Measurements from ENCODE around the gene UBE2L6.
"Not testable (repeated sequence)": the region's sequence is repeated elsewhere in the genome, so short reads cannot be mapped to it uniquely, and the experiment has no call there.

UBE2L6 gene

DNA sequence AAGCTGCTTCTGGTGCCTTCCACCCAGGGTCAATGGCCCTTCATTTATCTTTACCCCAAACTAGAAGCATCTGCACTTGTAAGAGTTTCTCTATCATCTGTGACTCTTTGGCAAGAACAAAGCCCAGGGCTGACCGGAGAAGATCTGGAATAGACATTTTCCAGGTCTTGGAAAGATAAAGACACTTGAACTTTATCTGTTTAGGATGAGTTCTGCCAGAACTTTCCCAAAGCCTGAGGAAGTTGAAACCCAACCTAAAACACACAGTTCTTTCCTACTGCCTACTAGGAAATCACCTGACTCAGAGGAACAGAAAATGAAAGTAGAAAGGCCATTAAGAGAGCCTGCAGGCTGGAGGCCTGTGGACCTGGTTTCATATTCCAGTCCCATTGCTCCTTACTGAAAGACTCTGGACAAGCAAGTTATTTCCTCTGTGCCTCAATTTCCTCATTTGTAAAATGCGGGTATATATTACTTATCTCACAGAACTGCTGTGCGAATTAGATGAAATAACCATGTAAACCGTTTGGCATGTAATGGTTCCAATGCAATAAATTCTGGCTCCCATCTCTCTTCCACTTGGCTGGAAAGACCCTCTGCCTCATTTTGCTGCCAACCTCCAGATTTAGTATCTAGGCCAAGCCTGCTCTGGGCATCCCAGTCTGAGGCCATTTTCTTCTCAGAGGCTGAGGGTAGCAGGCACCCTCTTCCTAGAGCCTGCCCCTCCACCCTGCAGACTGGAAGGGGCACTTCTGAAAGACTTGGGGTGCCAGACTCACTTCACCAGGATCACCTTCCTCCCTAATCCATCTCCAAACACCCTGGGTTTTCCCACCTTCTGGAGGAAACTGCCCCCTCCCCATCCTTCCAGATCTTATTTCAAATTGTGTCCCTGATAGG is 1.2 kb downstream of the UBE2L6 start:
- DNase-seq = no peak

DNA sequence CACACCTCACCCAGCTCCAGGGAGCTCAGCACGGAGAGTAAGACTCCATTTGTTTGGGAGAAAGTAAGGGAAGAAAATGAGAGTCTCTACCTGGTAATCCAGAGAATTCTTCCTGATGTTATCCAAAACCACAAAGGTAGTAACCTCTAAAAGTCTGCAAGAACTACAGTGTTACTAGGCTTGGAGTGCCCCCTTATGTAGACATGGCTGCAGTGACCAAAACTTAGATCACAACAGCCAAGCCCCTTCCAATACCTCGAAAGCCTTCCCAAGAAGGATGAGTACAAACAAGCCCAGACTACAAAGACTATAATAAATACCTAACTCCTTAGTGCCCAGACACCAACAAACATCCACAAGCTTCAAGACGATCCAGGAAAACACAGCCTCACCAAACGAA is 4.9 kb downstream of the UBE2L6 start:
- no peak for DNase-seq

DNA sequence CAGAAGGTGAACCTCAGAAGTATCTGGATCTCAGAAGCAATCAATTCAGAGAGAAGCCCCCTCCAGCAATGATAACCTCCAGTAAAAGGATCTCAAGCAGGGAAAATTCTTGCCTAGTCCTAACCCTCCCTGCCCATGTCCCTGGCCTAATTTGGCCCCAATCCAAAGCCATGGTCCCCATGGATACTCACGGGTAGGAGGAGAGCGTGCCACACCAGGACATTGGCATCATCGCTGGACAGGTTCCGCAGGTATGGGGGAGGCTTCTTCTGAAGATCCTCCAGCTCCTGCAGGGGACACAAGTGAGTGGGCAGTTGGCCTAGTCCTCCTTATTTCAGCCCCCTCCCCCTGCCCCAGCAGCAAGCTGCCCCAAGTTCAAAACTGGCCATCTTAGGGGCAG is 7.3 kb downstream of the UBE2L6 start:
- DNase-seq = peak; percentile 8

DNA sequence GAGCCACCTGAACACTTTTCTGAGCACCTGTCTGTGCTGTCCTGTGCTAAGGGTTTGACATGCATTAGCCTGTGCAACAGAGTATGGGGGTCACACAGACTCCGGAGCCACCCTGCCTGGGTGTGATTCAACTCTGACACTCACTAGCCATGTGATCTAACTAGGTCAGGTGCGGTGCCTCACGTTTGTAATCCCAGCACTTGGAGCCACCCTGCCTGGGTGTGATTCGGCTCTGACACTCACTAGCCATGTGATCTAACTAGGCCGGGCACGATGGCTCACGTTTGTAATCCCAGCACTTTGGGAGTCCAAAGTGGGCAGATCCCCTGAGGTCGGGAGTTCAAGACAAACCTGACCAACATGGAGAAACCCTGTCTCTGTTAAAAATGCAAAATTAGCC is 11.4 kb downstream of the UBE2L6 start:
- no peak for DNase-seq

DNA sequence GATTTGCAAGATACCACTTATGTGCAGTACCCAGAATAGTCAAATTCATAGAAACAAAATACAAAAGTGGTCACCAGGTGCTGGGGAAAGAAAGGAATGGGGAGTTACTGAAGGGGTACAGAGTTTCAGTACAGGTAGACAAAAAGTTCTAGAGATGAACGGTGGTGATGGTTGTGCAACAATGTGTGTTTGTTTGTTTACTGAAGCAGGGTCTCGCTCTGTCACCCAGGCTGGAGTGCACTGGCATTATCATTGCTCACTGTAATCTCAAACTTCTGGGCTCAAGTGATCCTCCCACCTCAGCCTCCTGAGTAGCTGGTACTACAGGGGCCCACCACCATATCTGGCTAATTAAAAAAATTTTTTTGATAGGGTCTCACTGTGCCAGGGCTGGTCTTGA is 12.1 kb downstream of the UBE2L6 start:
- no peak for DNase-seq

- no peak for DNase-seq
These were observed 15.0 kb downstream of the UBE2L6 start for GRCh38 chr11:57552479-57552878.

DNA sequence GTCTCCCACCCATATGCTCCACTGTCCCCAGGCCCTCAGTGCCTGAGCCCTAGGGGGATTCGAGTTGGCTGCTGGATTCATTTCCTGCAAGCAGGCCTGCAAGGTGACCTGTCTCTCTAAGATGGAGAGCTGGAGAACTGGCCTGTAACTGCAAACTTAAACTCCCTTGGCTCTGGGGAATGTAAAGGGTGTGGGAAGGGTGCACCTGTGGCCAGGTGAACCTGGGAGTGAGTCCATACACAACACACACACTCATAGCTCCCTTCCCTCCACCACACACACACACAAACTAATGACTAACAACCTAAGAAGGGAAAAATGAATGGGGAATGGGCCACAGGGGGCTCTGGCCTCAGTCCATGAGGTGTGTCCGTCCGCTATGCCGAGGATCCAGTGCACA is 15.5 kb downstream of the UBE2L6 start:
- DNase-seq = no peak

DNA sequence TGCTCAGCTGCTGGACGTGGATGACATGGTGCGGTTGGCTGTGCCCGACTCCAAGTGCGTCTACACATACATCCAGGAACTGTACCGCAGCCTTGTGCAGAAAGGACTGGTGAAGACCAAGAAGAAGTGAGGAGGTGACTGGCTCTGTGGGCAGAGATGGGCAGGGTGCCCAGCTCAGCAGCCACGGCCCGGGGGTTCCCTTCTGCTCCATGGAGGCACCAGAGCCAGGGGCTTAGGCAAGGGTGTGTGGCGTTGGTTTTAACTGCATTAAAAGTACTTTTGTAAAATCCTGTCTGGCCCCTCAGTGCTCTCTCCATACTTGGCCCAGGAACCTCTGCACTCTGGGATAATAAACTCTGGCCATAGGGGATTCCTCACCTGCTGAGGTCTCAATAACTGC is 17.5 kb downstream of the UBE2L6 start:
- DNase-seq = no peak

- no peak for DNase-seq
These were observed 19.6 kb downstream of the UBE2L6 start for GRCh38 chr11:57547854-57548377.

DNA sequence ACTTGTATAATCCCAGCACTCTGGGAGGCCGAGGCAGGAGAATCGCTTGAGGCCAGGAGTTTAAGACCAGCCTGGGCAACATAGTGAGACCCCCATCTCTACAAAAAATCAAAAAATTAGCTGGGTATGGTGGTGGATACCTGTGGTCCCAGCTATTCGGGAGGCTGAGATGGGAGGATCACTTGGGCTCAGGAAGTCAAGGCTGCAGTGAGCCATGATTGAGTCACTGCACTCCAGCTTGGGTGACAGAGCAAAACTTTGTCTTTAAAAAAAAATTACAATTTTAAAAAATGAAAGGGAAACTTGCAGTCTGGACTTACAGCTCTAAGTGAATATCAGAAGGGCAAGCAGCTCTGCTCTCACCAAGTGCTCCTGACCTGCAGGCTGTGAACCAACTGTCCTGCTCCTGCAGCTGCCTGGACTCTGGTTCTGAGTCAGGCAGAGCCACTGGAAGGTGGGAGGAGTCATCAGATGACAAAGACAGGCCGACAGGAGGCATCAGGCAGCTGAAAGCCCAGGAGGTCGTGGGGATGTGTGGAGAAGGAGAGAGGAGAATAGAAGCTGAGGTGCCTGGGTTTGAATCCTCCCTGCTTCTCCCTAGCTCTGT is 20.5 kb downstream of the UBE2L6 start:
- DNase-seq = peak; percentile 16

DNA sequence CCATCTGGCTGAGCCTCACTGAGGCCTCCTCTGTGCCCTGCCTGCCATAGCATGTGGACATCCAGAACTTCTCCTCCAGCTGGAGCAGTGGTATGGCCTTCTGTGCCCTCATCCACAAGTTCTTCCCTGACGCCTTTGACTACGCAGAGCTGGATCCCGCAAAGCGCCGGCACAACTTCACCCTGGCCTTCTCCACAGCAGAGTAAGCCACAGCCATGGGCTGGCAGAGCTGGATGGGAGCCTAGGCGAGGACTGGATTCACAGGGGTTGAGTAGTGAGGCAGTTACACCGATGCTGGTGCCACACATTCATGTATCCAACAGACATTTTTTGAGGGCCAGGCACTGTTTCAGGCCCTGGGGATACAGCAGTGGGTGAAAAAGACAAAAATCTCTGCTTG is 21.0 kb downstream of the UBE2L6 start:
- no peak for DNase-seq

- DNase-seq = no peak
These were observed 21.6 kb downstream of the UBE2L6 start for GRCh38 chr11:57545883-57546282.

DNA sequence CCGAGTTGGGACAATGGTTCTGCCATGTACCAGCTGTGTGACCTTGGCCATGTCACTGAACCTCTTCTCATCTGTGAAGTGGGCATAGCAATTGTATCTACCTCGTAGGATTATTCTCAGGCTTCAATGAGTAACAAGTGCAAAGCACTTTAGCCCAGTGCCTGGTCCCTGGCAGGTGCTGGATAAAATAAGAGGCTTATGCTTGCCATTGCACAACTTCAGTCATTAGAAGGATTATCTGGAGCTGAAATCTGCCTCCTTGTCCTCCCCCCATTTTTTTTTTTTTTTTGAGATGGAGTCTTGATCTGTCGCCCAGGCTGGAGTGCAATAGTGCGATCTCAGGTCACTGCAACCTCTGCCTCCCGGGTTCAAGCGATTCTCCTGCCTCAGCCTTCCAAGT is 22.9 kb downstream of the UBE2L6 start:
- DNase-seq = no peak

DNA sequence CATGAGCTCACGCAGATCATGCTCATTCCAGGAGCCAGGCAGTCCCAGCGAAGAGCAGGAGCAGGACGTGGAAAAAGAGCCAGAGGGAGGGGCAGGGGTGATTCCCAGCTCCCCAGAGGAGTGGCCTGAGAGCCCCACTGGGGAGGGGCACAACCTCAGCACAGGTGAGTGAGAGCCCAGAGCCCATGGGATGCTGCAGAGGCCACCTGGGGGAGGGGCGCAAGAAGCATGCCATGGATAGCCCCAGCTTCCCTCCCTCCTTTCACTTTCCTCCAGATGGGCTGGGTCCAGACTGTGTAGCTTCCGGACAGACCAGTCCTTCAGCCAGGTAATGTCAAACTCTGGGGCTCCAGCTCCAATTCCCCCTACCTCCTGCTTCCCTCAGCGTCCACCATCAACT is 23.9 kb downstream of the UBE2L6 start:
- no peak for DNase-seq

DNA sequence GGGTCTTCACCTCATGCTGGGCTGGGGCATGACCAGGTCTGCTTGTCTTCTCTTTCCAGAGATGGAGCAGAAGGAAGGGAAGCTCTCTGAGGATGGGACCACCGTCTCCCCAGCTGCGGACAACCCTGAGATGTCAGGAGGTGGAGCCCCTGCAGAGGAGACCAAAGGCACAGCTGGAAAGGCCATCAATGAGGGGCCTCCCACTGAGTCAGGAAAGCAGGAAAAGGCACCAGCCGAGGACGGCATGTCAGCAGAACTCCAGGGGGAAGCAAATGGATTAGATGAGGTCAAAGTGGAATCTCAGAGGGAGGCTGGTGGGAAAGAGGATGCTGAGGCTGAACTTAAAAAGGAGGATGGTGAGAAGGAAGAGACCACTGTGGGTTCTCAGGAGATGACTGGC is 24.9 kb downstream of the UBE2L6 start:
- DNase-seq = no peak

DNA sequence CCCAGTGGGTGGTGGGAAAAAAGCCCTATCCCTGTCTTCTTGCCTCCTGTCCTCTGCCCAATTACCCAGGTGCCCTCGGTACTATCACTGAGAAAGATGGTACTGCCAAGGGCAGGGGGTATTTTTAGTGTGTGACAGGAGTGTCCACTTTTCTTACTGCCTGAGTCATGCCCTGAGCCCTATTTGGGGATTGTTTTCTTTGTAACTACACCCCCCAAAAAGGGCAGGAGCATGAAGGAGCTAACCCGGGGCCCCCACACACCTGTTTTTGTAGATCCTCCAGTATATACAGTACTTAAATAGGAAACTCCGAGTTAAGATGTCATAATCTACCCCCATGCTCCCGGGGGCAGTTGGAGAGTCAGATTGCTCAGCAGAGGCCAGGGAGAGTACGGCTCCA is 26.3 kb downstream of the UBE2L6 start:
- no peak for DNase-seq

GRCh38 chr11:57539342-57539741 is 28.1 kb downstream of the UBE2L6 start:
- no peak for DNase-seq

DNA sequence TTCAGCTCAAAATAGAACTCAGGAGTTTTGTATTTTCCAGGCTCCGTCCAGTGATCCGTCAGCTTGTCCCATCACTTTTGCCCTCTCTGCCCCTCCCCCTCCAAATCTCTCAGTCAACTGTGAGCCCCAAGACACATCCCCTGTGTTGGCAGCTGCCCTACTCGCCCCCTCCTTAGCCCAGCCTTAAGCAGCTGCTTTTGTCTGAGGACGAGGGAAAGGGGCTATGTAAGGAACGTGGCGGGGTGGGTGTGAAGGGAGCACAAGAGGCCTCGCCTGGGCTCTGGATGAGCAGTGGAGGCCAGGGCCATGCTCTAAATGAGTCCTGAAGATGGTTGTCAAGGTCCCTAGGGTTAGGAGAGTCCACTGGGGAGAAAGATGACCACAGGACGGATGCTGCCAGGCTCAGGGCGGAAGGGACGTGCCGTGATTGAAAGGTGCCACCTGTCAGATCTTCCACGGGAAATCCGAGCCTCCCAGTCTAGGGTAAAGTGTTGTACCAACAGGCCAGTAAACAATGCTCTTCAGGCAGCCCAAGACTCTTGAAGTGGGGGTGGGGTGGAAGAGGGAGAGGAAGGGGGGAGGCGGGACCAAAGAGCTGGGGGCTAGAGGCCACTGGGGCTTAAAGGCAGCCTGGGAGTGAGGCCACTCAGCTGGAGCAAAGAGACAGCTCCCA is 30.4 kb downstream of the UBE2L6 start, which contains the start of gene SMTNL1:
TSS of gene SMTNL1 (plus strand) at position 649 of the 673 bp plus-strand sequence. CDS start 5,048 bp downstream, outside the sequence.
- no peak for DNase-seq

GRCh38 chr11:57534449-57534848 is 33.0 kb downstream of the UBE2L6 start:
- not testable (repeated sequence) for DNase-seq

DNA sequence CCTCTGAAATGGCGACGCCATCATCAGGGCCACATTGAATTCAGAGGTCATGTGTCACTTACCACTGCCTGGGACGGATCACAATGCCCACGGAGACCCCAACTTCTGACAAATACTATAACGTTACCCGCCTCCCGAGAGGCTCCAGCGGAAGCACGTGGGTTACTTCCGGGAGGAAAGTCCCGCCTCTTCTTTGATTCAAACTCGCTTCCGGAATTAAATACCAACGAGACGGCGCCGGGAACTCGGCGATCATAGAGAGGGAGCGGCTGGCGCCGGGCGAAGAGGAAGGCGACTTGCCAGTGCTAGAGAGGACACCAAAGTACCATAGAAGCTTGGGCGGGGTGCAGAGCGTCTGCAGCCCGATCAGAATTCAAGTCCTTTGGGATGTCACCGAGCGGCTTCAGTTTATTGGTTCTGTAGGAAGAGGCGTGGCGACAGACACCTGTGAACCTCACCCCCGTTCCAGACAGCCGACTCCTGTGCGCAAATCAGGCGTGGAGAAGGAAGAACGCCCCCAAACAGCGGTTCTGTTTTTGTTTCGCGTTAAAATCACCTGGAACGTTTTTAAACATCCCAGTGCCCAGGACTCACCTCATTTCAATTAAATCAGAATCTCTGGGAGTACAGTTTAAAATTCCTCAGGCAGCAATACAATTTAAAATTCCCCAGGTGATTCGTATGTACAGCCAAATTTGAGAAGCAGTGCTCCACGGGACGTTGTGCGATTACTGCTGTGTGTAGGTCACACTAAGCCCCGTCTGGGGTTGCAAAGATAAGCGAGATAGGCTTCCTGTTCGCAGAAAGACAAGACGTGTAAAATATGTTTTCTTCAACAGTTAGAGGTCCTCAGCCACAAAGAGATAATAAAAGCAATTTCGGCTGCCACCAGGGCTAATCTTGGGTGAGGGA is 36.6 kb downstream of the UBE2L6 start, which contains the start of gene TIMM10:
TSS of gene TIMM10 (minus strand) at position 159 of the 912 bp plus-strand sequence. CDS start 565 bp downstream, outside the sequence.
- peak; percentile 100 for DNase-seq

DNA sequence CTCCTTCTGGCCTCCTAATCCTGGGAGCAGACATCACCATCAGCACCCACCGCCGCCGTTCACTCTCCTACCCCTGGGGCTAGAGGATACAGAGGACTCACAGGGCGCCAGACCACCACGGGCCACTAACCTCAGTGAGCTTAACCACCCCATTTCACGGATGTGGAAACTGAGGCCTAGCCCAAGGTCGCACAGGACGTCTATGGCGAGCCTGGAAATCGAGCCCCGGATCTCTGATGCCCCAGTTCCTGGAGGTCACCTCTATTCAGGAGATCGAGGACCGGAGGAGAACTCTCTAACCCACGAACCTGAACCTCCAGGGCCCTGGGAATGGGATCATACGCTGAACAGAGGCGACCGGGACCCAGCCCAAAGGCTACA is 37.3 kb downstream of the UBE2L6 start:
- DNase-seq = no peak

- no peak for DNase-seq
These were observed 38.5 kb downstream of the UBE2L6 start for GRCh38 chr11:57529012-57529411.

Measured in NCI-H69 (cell line).